Stimulated activated naive B cell treated with anti-CD40 and anti-IgM and Interleukin-4, amounts not matched to agents 10 μg/mL and 1 μg/mL and 100 μg/mL, for 72 hours (primary cell): ENCODE data around the gene CYP19A1.

Experiments
- ATAC-seq, 2 donors: fragments of 150-1000 bp; cut with Tn5 transposase; replicated peaks; 2 replicates each; pipeline ENCODE4 v1.10.0; 2021; ENCODE audit warnings: moderate library complexity in 1 of 2
- DNase-seq: peaks from one replicate; pipeline ENCODE4 v3.0.0; 2021
- H3K27ac Mint-ChIP-seq: one replicate; pipeline ENCODE4 v1.8.0; 2022; ENCODE audit warnings: mild to moderate bottlenecking, mixed read lengths
- H3K27me3 Mint-ChIP-seq, 2 donors: one replicate each; pipeline ENCODE4 v1.8.0; 2022; ENCODE audit warnings: mixed read lengths in 2 of 2
- H3K36me3 Mint-ChIP-seq, 2 donors: one replicate each; pipeline ENCODE4 v1.8.0; 2022; ENCODE audit warnings: mixed read lengths in 2 of 2, mild to moderate bottlenecking in 1 of 2
- H3K4me1 Mint-ChIP-seq, 2 donors: one replicate each; pipeline ENCODE4 v1.8.0; 2022; ENCODE audit warnings: mixed read lengths in 2 of 2, mild to moderate bottlenecking in 1 of 2
- H3K4me3 Mint-ChIP-seq, 2 donors: one replicate each; pipeline ENCODE4 v1.8.0; 2022; ENCODE audit warnings: mild to moderate bottlenecking in 2 of 2, mixed read lengths in 2 of 2, moderate library complexity in 1 of 2
- H3K9me3 Mint-ChIP-seq, 2 donors: one replicate each; pipeline ENCODE4 v1.8.0; 2022; ENCODE audit warnings: mixed read lengths in 2 of 2, mild to moderate bottlenecking in 1 of 2

Gene CYP19A1

GRCh38 chr15:51348688-51349087, 10.3 kb upstream of the CYP19A1 start:
- H3K27ac Mint-ChIP-seq, result no peak overlapping the region
- DNase-seq (no peak), ATAC-seq (peak; percentile 56 to 67)
- no peaks in the 10 kb centered on the region for H3K36me3 Mint-ChIP-seq
- H3K27me3 Mint-ChIP-seq, result peaks cover 8 to 15% of the 10 kb centered on the region in 2 donors
- H3K9me3 Mint-ChIP-seq, result no peaks in the 10 kb centered on the region
- H3K4me3 Mint-ChIP-seq, result no peak overlapping the region
- peaks cover 3 to 9% of the 10 kb centered on the region in 2 donors for H3K4me1 Mint-ChIP-seq

GRCh38 chr15:51346136-51346535, 7.7 kb upstream of the CYP19A1 start:
- Mint-ChIP-seq H3K4me3 (no peak overlapping the region), H3K4me1 (peaks cover 8 to 28% of the 10 kb centered on the region in 2 donors), H3K36me3 (no peaks in the 10 kb centered on the region), H3K27ac (no peak overlapping the region), H3K27me3 (peaks cover 7 to 14% of the 10 kb centered on the region in 2 donors), H3K9me3 (no peaks in the 10 kb centered on the region)
- DNase-seq (no peak), ATAC-seq (no peak)

GRCh38 chr15:51343466-51343865, 5.1 kb upstream of the CYP19A1 start:
- Mint-ChIP-seq H3K27me3 (peaks cover 6 to 27% of the 10 kb centered on the region in 2 donors), H3K4me1 (peaks cover 6 to 31% of the 10 kb centered on the region in 2 donors), H3K36me3 (no peaks in the 10 kb centered on the region), H3K27ac (no peak overlapping the region), H3K9me3 (no peaks in the 10 kb centered on the region), H3K4me3 (peak overlapping the region; percentile 1 to 5)
- DNase-seq (peak; percentile 12), ATAC-seq (peak; percentile 88 to 90)

- Mint-ChIP-seq H3K9me3 (no peaks in the 10 kb centered on the region), H3K4me3 (peak overlapping the region; percentile 53 to 67), H3K27ac (peak overlapping the region; percentile 16), H3K36me3 (no peaks in the 10 kb centered on the region), H3K27me3 (peaks cover 6 to 27% of the 10 kb centered on the region in 2 donors), H3K4me1 (peaks cover 6 to 30% of the 10 kb centered on the region in 2 donors)
- DNase-seq (no peak), ATAC-seq (peak in 1 of 2 donors; percentile 5)
Measured at GRCh38 chr15:51342227-51342999, 4.0 kb upstream of the CYP19A1 start.

GRCh38 chr15:51341366-51342226, 3.2 kb upstream of the CYP19A1 start, which contains the start of gene GLDN:
TSS of gene GLDN (plus strand) at chr15:51341655. CDS start at chr15:51341685, 30 bp downstream.
- H3K9me3 Mint-ChIP-seq, result no peaks in the 10 kb centered on the region
- peaks cover 6 to 30% of the 10 kb centered on the region in 2 donors for H3K4me1 Mint-ChIP-seq
- ATAC-seq (peak; percentile 54 to 57), DNase-seq (no peak)
- H3K27ac Mint-ChIP-seq, result peak within 1 kb of the TSS; percentile 16
- peaks cover 6 to 27% of the 10 kb centered on the region in 2 donors for H3K27me3 Mint-ChIP-seq
- no peaks in the 10 kb centered on the region for H3K36me3 Mint-ChIP-seq
- H3K4me3 Mint-ChIP-seq, result peak within 1 kb of the TSS; percentile 53 to 67

GRCh38 chr15:51335538-51336410, 2.6 kb downstream of the CYP19A1 start:
- H3K9me3 Mint-ChIP-seq, result no peaks in the 10 kb centered on the region
- H3K4me3 Mint-ChIP-seq, result peak overlapping the region in 1 of 2 donors; percentile 4
- H3K36me3 Mint-ChIP-seq, result no peaks in the 10 kb centered on the region
- DNase-seq, result peak; percentile 17
- peaks cover 0 to 12% of the 10 kb centered on the region in 2 donors for H3K27me3 Mint-ChIP-seq
- ATAC-seq, result peak; percentile 88 to 91
- peaks cover 16 to 28% of the 10 kb centered on the region in 2 donors for H3K4me1 Mint-ChIP-seq
- H3K27ac Mint-ChIP-seq, result peak overlapping the region; percentile 39

GRCh38 chr15:51335087-51335486, 3.3 kb downstream of the CYP19A1 start:
- ATAC-seq (peak; percentile 42 to 63), DNase-seq (no peak)

GRCh38 chr15:51334011-51334451, 4.4 kb downstream of the CYP19A1 start:
- Mint-ChIP-seq H3K27ac (peak overlapping the region; percentile 76), H3K4me3 (no peak overlapping the region), H3K4me1 (peaks cover 20 to 21% of the 10 kb centered on the region in 2 donors), H3K36me3 (no peaks in the 10 kb centered on the region), H3K27me3 (peaks cover 0 to 5% of the 10 kb centered on the region in 2 donors), H3K9me3 (peaks cover 0 to 3% of the 10 kb centered on the region in 2 donors)
- no peak for DNase-seq
- ATAC-seq, result peak; percentile 38 to 43

More at GRCh38 chr15:51335087-51335486, 3.3 kb downstream of the CYP19A1 start:
- Mint-ChIP-seq H3K36me3 (no peaks in the 10 kb centered on the region), H3K9me3 (no peaks in the 10 kb centered on the region), H3K4me3 (no peak overlapping the region), H3K4me1 (peaks cover 16 to 24% of the 10 kb centered on the region in 2 donors), H3K27ac (no peak overlapping the region), H3K27me3 (peaks cover under 1 to 6% of the 10 kb centered on the region in 2 donors)

- Mint-ChIP-seq H3K27me3 (peaks cover 0 to 5% of the 10 kb centered on the region in 2 donors), H3K9me3 (peaks cover 0 to 3% of the 10 kb centered on the region in 2 donors), H3K4me3 (no peak overlapping the region), H3K27ac (no peak overlapping the region), H3K36me3 (no peaks in the 10 kb centered on the region), H3K4me1 (peaks cover 20 to 21% of the 10 kb centered on the region in 2 donors)
- DNase-seq, result no peak
- no peak for ATAC-seq
Measured at GRCh38 chr15:51333571-51333970, 4.8 kb downstream of the CYP19A1 start.

- Mint-ChIP-seq H3K4me3 (no peak overlapping the region), H3K27ac (no peak overlapping the region), H3K36me3 (no peaks in the 10 kb centered on the region), H3K27me3 (peaks cover 0 to 5% of the 10 kb centered on the region in 2 donors), H3K9me3 (peaks cover 0 to 3% of the 10 kb centered on the region in 2 donors), H3K4me1 (peaks cover 20 to 21% of the 10 kb centered on the region in 2 donors)
- no peak for DNase-seq
- peak in 1 of 2 donors; percentile 5 for ATAC-seq
Measured at GRCh38 chr15:51332206-51333147, 5.9 kb downstream of the CYP19A1 start.

- Mint-ChIP-seq H3K36me3 (no peaks in the 10 kb centered on the region), H3K4me3 (no peak overlapping the region), H3K9me3 (peaks cover 0 to 3% of the 10 kb centered on the region in 2 donors), H3K4me1 (peaks cover 17 to 19% of the 10 kb centered on the region in 2 donors), H3K27ac (no peak overlapping the region), H3K27me3 (peaks cover 0 to 9% of the 10 kb centered on the region in 2 donors)
- DNase-seq (no peak), ATAC-seq (no peak)
Measured at GRCh38 chr15:51331141-51331540, 7.3 kb downstream of the CYP19A1 start.

GRCh38 chr15:51328926-51329325, 9.5 kb downstream of the CYP19A1 start:
- Mint-ChIP-seq H3K9me3 (peaks cover 0 to 3% of the 10 kb centered on the region in 2 donors), H3K27ac (no peak overlapping the region), H3K36me3 (no peaks in the 10 kb centered on the region), H3K27me3 (peaks cover 0 to 11% of the 10 kb centered on the region in 2 donors), H3K4me1 (peaks cover 2 to 8% of the 10 kb centered on the region in 2 donors), H3K4me3 (no peak overlapping the region)
- no peak for ATAC-seq
- DNase-seq, result no peak
